ENCODE results near the gene DMKN. TPM values are rescaled to one million over a fixed set of nuclear protein-coding genes. Genes with fewer than 3 reads are reported as not detected.

DMKN gene
- total and polyA plus RNA-seq, 9 of the 15 experiments (the other 6 are each of a cell fraction or from before 2014, with no cell fraction given): 0.36 to 0.53 TPM; not detected in 7

DNA sequence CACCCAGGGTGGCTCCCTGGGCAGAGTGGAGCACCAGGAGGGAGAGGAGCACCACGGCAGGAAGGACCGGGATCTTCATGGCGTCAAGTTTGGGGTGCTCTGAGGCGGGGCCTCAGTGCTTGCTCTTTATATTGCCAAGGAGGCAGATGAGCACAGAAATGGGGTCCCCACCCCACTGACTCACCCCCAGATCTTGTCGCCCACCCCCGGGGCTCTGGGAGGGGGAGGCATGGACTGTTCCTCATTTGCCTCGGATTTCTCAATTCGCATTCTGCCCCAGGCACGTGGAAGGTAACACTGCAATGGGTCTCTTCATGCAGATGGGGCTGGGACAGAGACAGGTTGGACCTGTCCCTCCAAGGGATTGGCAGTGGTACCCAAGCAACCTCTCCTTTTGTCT lies 23.1 kb downstream of the DMKN start, which contains the start of gene KRTDAP:
Gene KRTDAP, minus strand, starts transcription at position 101 of the 400 bp plus-strand sequence. Its CDS starts 22 bp downstream, at position 79.
- FAIRE-seq (no peak), DNase-seq (ENCODE audit: extremely low read depth in 1 of 4, low spot score in 3 of 4) (no peak), ATAC-seq (no peak)
- no TSS peak for BruUV-seq (replicated peaks)
- H3K4me2 ChIP-seq (ENCODE audit: insufficient read depth, low read length): no peak within 1 kb of the TSS
- WGBS (ENCODE audit: insufficient coverage, low coverage, missing lambda C conversion rate): 0% methylated on average over 9 of the region's 9 CpGs
- no peaks in the 10 kb centered on the region for H3K36me3 ChIP-seq (ENCODE audit: control insufficient read depth, insufficient read depth, low read length)
- no peaks in the 10 kb centered on the region for H3K9me1 ChIP-seq (ENCODE audit: control insufficient read depth, insufficient read depth, low read length)
- in situ Hi-C loops (cut with MboI): no loop called here
- POLR2A ChIA-PET: no interaction called here
- CTCF ChIA-PET (ENCODE audit: low intra/inter-chr PET ratio): no interaction called here
- TF ChIP-seq CBFA2T2 (conservative IDR thresholded peaks at IDR 0.05) (no peak), NR4A1 (CRISPR knock-in tag; IDR thresholded peaks at IDR 0.05) (no peak), NR4A1 (tag; IDR thresholded peaks at IDR 0.05) (no peak), SMC3 (conservative IDR thresholded peaks at IDR 0.05; ENCODE audit: insufficient read depth, low read depth, low read length) (no peak), ZNF668 (CRISPR knock-in tag; IDR thresholded peaks at IDR 0.05) (no peak)
- TF ChIP-seq, protein P1, sequence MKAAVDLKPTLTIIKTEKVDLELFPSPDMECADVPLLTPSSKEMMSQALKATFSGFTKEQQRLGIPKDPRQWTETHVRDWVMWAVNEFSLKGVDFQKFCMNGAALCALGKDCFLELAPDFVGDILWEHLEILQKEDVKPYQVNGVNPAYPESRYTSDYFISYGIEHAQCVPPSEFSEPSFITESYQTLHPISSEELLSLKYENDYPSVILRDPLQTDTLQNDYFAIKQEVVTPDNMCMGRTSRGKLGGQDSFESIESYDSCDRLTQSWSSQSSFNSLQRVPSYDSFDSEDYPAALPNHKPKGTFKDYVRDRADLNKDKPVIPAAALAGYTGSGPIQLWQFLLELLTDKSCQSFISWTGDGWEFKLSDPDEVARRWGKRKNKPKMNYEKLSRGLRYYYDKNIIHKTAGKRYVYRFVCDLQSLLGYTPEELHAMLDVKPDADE (conservative IDR thresholded peaks at IDR 0.05; ENCODE audit: control insufficient read depth, low read depth, low read length): no peak
- TF ChIP-seq, protein P2, sequence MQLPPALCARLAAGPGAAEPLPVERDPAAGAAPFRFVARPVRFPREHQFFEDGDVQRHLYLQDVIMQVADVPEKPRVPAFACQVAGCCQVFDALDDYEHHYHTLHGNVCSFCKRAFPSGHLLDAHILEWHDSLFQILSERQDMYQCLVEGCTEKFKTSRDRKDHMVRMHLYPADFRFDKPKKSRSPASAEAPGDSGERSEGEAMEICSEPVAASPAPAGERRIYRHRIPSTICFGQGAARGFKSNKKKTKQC (CRISPR knock-in tag; IDR thresholded peaks at IDR 0.05): no peak
- peaks cover 62 to 82% of the 10 kb centered on the region in 2 experiments for H3K27me3 ChIP-seq (ENCODE audit: control insufficient read depth in 2 of 2, insufficient read depth in 2 of 2, low read length in 2 of 2)
- intact Hi-C loops (cut with micrococcal nuclease): no loop called here
- H3K9me3 ChIP-seq (replicated peaks; ENCODE audit: control insufficient read depth, insufficient read depth, low read depth, low read length): no peaks in the 10 kb centered on the region
- no peak within 1 kb of the TSS for H3K27ac ChIP-seq (ENCODE audit: extremely low read depth, low read depth, low read length)
- no peaks in the 10 kb centered on the region for H3K79me2 ChIP-seq (ENCODE audit: control insufficient read depth, insufficient read depth, low read length)
- H4K20me1 ChIP-seq (replicated peaks; ENCODE audit: control insufficient read depth, insufficient read depth, low read length): peaks cover 2% of the 10 kb centered on the region; the same call in 1 of the 2 replicates
- H3K4me1 ChIP-seq (replicated peaks in 1 of 2; ENCODE audit: control insufficient read depth in 2 of 2, insufficient read depth in 2 of 2, low read length in 2 of 2): peaks cover 3 to 4% of the 10 kb centered on the region in 2 experiments; a peak in 2 of 5 replicates
- H3K9ac ChIP-seq (ENCODE audit: insufficient read depth in 1 of 2, low read depth in 2 of 2, low read length in 2 of 2): no peak within 1 kb of the TSS
- no peak within 1 kb of the TSS for H2AFZ ChIP-seq (ENCODE audit: low read depth, low read length)
- no peak within 1 kb of the TSS for H3K4me3 ChIP-seq
